AG10803 (cell line): ENCODE measurements around the gene COL23A1.

ENCODE experiments used
- DNase-seq: peaks from one replicate; pipeline ENCODE4 v3.0.0; 2010; ENCODE audit warnings: low read depth
- H3K4me3 ChIP-seq: 2 replicates; pipeline ENCODE4 v1.5.1; 2011; ENCODE audit warnings: mild to moderate bottlenecking, low read length, control low read depth
- CTCF ChIP-seq: conservative IDR thresholded peaks from 2 replicates; pipeline ENCODE4 v1.5.1; 2011; ENCODE audit warnings: mild to moderate bottlenecking, low read length, control low read depth, inconsistent platforms

Gene COL23A1

DNA sequence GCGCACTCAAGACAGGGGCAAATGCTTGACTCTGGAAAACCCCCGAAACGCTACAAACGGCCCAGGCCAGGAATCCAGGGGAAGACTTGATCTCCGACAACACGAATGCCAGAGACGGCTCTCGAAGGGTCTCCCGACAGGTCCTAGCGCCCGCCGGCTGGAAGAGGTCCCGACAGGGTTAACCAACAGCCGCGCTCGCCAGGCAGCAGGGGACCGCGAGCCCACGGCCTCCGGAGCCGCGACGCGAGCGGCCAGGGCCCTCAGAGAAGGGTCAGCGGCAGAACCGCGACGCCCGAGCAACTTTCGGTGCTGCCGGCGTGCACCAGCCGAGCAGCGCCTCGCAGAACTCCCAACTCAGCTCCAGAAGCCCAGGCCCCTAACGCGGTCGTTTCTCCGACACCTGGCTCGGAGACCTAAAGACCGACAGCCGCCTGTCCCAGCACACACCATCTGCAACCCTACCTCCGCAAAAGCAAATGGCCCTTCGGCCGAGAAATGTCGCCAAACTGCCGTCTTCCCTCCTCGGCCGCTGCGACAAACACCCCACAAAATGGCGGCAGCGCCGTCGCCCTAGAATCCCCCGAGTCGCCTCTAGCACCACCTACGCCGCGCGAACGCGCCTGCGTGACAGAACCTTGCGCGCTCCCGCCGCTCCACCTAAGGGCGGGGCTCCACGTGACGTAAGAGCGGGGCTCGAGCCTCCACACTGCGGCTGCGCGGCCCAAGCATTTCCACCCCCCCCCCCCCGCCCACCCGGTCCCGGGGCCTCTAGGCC is 36.5 kb upstream of the COL23A1 start, which contains the start of gene CLK4:
Gene CLK4 (minus strand): TSS at position 567 of the 775 bp plus-strand sequence. CDS start 3,634 bp downstream, outside the sequence.
- H3K4me3 ChIP-seq: peak within 1 kb of the TSS; percentile 98
- no peak for TF ChIP-seq CTCF
- DNase-seq: peak; percentile 93

GRCh38 chr5:178625679-178626483 is 35.7 kb upstream of the COL23A1 start:
- peak overlapping the region; percentile 98 for H3K4me3 ChIP-seq
- DNase-seq: peak; percentile 26
- TF ChIP-seq CTCF: no peak

DNA sequence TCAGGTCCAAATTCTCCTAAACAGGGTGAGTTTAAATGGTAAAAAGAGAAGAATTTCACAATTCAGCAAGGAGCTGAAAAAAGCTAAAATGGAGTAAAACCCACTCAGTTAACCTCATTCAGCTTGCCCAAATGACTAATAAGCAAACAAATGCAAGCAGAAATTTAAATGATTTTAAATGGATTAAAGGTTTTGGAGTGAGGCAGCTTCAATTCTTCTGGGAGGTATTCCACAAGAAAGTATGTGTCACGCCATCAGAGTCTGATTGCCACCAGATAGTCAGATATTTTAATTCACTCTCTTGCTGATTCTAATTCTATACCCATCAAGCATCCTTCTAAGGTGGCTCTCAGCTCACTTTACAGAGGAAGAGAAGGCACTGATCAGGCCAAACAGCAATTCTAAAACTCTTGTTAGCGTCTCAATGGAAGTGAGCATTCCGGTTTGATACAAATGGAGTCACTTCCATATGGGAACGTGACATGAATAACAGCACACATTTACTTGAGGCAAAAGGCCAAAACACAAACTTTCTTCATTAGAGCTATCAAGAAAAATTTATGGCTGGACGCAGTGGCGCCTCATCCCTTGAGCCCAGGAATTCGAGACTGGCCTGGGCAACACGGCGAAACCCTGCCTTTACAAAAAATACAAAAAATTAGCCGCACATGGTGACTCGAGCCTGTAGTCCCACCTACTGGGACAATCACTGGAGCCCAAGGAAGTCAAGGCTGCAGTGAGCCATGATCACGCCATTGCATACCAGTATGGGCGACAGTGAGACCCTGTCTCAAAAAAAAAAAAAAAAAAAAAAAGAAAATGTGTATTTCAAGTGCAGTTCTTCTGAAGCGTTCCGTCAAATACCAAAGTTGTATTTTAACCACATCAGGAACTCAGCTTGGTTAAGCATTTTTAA is 34.7 kb upstream of the COL23A1 start:
- H3K4me3 ChIP-seq: peak overlapping the region; percentile 98
- DNase-seq: peak; percentile 62
- TF ChIP-seq CTCF: no peak

- no peak overlapping the region for H3K4me3 ChIP-seq
- DNase-seq: no peak
- TF ChIP-seq CTCF: no peak
Observed at GRCh38 chr5:178622679-178623247, 32.6 kb upstream of the COL23A1 start.

DNA sequence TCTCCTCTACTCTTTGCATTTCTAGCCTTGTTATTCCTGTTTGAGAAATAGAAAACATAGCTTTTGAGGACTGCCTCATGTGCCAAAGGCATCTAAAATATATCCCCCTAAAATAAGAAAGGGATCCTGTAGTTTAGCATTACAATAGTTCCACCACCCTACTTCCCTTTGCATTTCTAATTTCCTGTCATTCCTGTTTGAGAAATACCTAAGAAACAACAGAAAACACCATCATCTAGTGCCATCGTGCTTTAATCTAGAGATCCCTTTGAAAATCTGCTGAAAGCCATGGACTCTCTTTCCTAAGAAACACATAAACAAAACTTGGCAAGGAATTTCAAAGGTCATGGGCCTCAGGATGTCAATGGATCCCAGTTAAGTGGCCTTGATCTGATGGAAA is 29.2 kb upstream of the COL23A1 start:
- no peak overlapping the region for H3K4me3 ChIP-seq
- no peak for DNase-seq
- no peak for TF ChIP-seq CTCF

DNA sequence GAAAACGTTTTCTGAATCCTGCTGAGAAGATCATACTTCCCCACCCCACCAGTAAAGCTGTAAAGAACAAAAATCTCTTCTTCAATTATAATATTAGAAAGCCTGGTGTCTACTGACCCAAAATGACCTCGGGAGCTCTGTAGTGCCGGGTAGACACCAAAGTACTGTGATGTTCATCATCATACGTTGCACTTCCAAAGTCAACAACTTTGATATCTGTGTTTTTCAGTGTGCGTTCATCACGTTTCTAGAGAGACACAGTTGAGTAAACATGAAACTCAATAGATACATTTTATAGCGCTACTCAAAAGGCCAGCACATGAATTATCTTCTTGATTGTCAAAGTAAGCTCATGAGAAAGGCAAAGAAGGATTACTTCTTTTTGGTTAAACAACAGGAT is 22.1 kb upstream of the COL23A1 start:
- no peak for DNase-seq
- TF ChIP-seq CTCF: no peak

More for the DNA sequence above, 22.1 kb upstream of the COL23A1 start:
- no peak overlapping the region for H3K4me3 ChIP-seq
